Cardiac fibroblast (primary cell): Measurements from ENCODE around the gene GPT2.
"Not testable (repeated sequence)": the region's sequence is repeated elsewhere in the genome, so short reads cannot be mapped to it uniquely, and the experiment has no call there.

ENCODE experiments used
- DNase-seq, 2 donors: peaks; one replicate each; pipeline versions ENCODE4 v3.0.0 to v3.0.0-alpha.2; 2010; ENCODE audit warnings: low read depth in 2 of 2
- H3K4me3 ChIP-seq, 2 donors: replicated peaks in 1 of 2; 1 replicate in 1 of 2; 2 replicates in 1 of 2; pipeline ENCODE4 v1.5.1; 2011; ENCODE audit warnings: low read depth in 2 of 2, low read length in 2 of 2, mild to moderate bottlenecking in 2 of 2, moderate library complexity in 1 of 2
- TF ChIP-seq, protein P1 (sequence below): IDR thresholded peaks from one replicate; pipeline ENCODE4 v1.5.1; 2011; ENCODE audit warnings: low read depth, mild to moderate bottlenecking, low read length, inconsistent platforms

Gene GPT2

GRCh38 chr16:46866286-46866685 lies 17.9 kb upstream of the GPT2 start:
- TF ChIP-seq, protein P1, sequence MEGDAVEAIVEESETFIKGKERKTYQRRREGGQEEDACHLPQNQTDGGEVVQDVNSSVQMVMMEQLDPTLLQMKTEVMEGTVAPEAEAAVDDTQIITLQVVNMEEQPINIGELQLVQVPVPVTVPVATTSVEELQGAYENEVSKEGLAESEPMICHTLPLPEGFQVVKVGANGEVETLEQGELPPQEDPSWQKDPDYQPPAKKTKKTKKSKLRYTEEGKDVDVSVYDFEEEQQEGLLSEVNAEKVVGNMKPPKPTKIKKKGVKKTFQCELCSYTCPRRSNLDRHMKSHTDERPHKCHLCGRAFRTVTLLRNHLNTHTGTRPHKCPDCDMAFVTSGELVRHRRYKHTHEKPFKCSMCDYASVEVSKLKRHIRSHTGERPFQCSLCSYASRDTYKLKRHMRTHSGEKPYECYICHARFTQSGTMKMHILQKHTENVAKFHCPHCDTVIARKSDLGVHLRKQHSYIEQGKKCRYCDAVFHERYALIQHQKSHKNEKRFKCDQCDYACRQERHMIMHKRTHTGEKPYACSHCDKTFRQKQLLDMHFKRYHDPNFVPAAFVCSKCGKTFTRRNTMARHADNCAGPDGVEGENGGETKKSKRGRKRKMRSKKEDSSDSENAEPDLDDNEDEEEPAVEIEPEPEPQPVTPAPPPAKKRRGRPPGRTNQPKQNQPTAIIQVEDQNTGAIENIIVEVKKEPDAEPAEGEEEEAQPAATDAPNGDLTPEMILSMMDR = no peak
- no peak for DNase-seq
- no peak overlapping the region for H3K4me3 ChIP-seq

- not testable (repeated sequence) for DNase-seq, H3K4me3 ChIP-seq
Measured at GRCh38 chr16:46867486-46867885, 16.7 kb upstream of the GPT2 start.

DNA sequence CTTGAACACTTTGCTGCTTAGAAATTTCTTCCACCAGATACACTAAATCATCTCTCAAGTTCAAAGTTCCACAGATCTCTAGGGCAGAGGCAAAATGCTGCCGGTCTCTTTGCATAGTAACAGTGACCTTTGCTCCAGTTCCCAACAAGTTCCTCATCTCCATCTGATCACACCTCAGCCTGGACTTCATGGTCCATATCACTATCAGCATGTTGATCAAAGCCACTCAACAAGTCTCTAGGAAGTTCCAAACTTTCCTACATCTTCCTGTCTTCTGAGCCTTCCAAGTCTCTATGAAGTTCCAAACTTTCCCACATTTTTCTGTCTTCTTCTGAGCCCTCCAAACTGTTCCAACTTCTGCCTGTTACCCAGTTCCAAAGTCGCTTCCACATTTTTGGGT lies 15.3 kb upstream of the GPT2 start:
- DNase-seq, H3K4me3 ChIP-seq: not testable (repeated sequence)

GRCh38 chr16:46871597-46871996 lies 12.6 kb upstream of the GPT2 start:
- H3K4me3 ChIP-seq = no peak overlapping the region
- TF ChIP-seq, protein P1 = no peak
- DNase-seq = no peak

GRCh38 chr16:46873201-46873600 lies 11.0 kb upstream of the GPT2 start:
- no peak for DNase-seq
- H3K4me3 ChIP-seq = no peak overlapping the region

DNA sequence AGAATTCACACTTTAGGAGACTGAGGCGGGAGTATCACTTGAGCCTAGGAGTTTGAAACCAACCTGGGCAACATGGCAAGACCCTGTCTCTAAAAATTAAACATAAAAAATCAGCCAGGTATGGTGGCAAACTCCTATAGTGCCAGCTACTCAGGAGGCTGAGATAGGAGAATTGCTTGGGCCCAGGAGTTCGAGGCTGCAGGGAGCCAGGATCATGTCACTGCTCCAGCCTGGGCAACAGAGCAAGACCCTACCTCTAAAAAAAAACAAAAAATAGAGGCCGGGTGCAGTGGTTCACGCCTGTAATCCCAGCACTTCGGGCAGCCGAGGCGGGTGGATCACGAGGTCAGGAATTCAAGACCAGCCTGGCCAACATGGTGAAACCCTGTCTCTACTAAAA lies 8.9 kb upstream of the GPT2 start:
- DNase-seq = no peak
- TF ChIP-seq, protein P1 = no peak
- H3K4me3 ChIP-seq = no peak overlapping the region

More at GRCh38 chr16:46873201-46873600, 11.0 kb upstream of the GPT2 start:
- TF ChIP-seq, protein P1 = no peak

DNA sequence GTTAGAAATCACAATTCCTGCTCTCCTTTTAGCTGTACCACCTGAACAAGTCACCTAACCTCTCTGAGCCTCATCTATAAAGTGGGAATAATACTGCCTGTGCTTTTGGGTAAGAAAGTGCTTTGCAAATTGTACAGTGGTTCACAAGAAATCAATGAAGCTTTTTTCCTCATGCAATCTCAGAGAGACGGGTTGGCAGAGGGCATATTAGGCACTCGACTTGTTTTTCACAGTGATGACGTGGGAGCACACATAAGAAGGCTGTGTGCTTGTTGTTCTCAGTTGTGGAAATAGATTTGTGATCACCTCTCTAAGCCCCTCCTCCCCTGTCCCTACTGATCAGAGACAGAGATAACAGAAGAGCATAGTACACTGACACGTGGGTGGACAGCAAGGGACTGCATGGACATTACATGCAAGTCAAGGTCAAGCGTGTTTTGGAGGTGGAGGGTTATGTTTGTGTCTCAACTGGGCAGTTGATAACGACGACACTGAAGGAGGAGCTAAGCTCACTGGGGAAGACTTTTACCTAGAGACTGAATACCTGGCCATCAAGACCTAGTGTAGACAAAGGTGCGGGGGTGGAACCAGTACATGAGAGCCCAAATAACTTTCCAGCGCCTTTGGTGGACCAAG lies 1.7 kb upstream of the GPT2 start:
- TF ChIP-seq, protein P1 = no peak
- no peak overlapping the region for H3K4me3 ChIP-seq
- no peak for DNase-seq

DNA sequence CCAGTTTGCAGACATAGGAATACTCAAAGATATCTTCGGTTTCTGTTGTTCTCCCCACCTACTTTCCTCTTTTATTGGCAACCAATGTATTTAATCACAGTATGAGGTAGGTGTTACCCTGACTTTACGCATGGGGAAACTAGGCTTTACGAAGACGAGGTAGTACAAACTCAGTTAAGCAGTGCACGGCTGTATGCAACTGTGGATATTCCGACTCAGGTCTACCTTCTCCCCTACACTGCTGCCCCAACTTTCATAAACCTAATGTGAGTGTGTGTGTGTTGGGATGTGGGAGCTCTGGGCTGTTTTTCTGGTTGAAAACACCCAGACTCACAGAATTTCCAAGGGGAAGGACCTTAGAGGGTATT lies 1.2 kb upstream of the GPT2 start:
- no peak overlapping the region for H3K4me3 ChIP-seq
- TF ChIP-seq, protein P1 = no peak
- no peak for DNase-seq
